ENCODE data around the gene LAMA2.

LAMA2 gene

GRCh38 chr6:129486327-129486726 lies 603.4 kb downstream of the LAMA2 start:
- TF ChIP-seq YY1 (IDR thresholded peaks at IDR 0.05; ENCODE audit: insufficient read depth, insufficient read length), result no peak
- no peak for TF ChIP-seq SUZ12 (IDR thresholded peaks at IDR 0.05; ENCODE audit: extremely low read depth, insufficient read depth, insufficient read length)
- TF ChIP-seq ZNF274 (IDR thresholded peaks at IDR 0.05; ENCODE audit: low read depth, low read length), result no peak
- Histone ChIP-seq H3K4me3 (ENCODE audit: insufficient read length, low read depth) (no peak overlapping the region), H3K27me3 (ENCODE audit: insufficient read depth, insufficient read length) (no peaks in the 10 kb centered on the region), H3K9me3 (ENCODE audit: insufficient read depth, low read length) (no peaks in the 10 kb centered on the region), H3K4me1 (ENCODE audit: insufficient read depth, insufficient read length) (no peaks in the 10 kb centered on the region), H3K36me3 (ENCODE audit: insufficient read depth, insufficient read length, low read length) (no peaks in the 10 kb centered on the region), H3K9ac (ENCODE audit: insufficient read length, low read depth) (no peak overlapping the region)
- DNase-seq (ENCODE audit: low read depth, low spot score), result no peak

GRCh38 chr6:129488313-129488712 lies 605.4 kb downstream of the LAMA2 start:
- DNase-seq (ENCODE audit: low read depth, low spot score), result no peak
- H3K9ac ChIP-seq (ENCODE audit: insufficient read length, low read depth), result no peak overlapping the region
- H3K36me3 ChIP-seq (ENCODE audit: insufficient read depth, insufficient read length, low read length), result no peaks in the 10 kb centered on the region
- H3K4me3 ChIP-seq (ENCODE audit: insufficient read length, low read depth), result no peak overlapping the region
- TF ChIP-seq ZNF274 (IDR thresholded peaks at IDR 0.05; ENCODE audit: low read depth, low read length), result no peak
- TF ChIP-seq SUZ12 (IDR thresholded peaks at IDR 0.05; ENCODE audit: extremely low read depth, insufficient read depth, insufficient read length), result no peak
- no peak for TF ChIP-seq YY1 (IDR thresholded peaks at IDR 0.05; ENCODE audit: insufficient read depth, insufficient read length)
- peaks cover 2% of the 10 kb centered on the region for H3K4me1 ChIP-seq (ENCODE audit: insufficient read depth, insufficient read length)
- H3K27me3 ChIP-seq (ENCODE audit: insufficient read depth, insufficient read length), result no peaks in the 10 kb centered on the region
- no peaks in the 10 kb centered on the region for H3K9me3 ChIP-seq (ENCODE audit: insufficient read depth, low read length)

GRCh38 chr6:129489215-129489765 lies 606.4 kb downstream of the LAMA2 start:
- Histone ChIP-seq H3K9me3 (ENCODE audit: insufficient read depth, low read length) (no peaks in the 10 kb centered on the region), H3K4me3 (ENCODE audit: insufficient read length, low read depth) (no peak overlapping the region), H3K36me3 (ENCODE audit: insufficient read depth, insufficient read length, low read length) (no peaks in the 10 kb centered on the region), H3K27me3 (ENCODE audit: insufficient read depth, insufficient read length) (no peaks in the 10 kb centered on the region), H3K4me1 (ENCODE audit: insufficient read depth, insufficient read length) (peaks cover 2% of the 10 kb centered on the region), H3K9ac (ENCODE audit: insufficient read length, low read depth) (no peak overlapping the region)
- DNase-seq (ENCODE audit: low read depth, low spot score), result no peak
- TF ChIP-seq SUZ12 (IDR thresholded peaks at IDR 0.05; ENCODE audit: extremely low read depth, insufficient read depth, insufficient read length) (no peak), ZNF274 (IDR thresholded peaks at IDR 0.05; ENCODE audit: low read depth, low read length) (no peak), YY1 (IDR thresholded peaks at IDR 0.05; ENCODE audit: insufficient read depth, insufficient read length) (no peak)

GRCh38 chr6:129490521-129491255 lies 607.8 kb downstream of the LAMA2 start:
- no peak for TF ChIP-seq YY1 (IDR thresholded peaks at IDR 0.05; ENCODE audit: insufficient read depth, insufficient read length)
- TF ChIP-seq ZNF274 (IDR thresholded peaks at IDR 0.05; ENCODE audit: low read depth, low read length), result no peak
- TF ChIP-seq SUZ12 (IDR thresholded peaks at IDR 0.05; ENCODE audit: extremely low read depth, insufficient read depth, insufficient read length), result no peak
- Histone ChIP-seq H3K9me3 (ENCODE audit: insufficient read depth, low read length) (no peaks in the 10 kb centered on the region), H3K9ac (ENCODE audit: insufficient read length, low read depth) (no peak overlapping the region), H3K27me3 (ENCODE audit: insufficient read depth, insufficient read length) (no peaks in the 10 kb centered on the region), H3K4me1 (ENCODE audit: insufficient read depth, insufficient read length) (peaks cover 2% of the 10 kb centered on the region), H3K36me3 (ENCODE audit: insufficient read depth, insufficient read length, low read length) (no peaks in the 10 kb centered on the region), H3K4me3 (ENCODE audit: insufficient read length, low read depth) (no peak overlapping the region)
- no peak for DNase-seq (ENCODE audit: low read depth, low spot score)

- Histone ChIP-seq H3K9me3 (ENCODE audit: insufficient read depth, low read length) (no peaks in the 10 kb centered on the region), H3K9ac (ENCODE audit: insufficient read length, low read depth) (no peak overlapping the region), H3K4me1 (ENCODE audit: insufficient read depth, insufficient read length) (peaks cover 2% of the 10 kb centered on the region), H3K4me3 (ENCODE audit: insufficient read length, low read depth) (no peak overlapping the region), H3K27me3 (ENCODE audit: insufficient read depth, insufficient read length) (no peaks in the 10 kb centered on the region), H3K36me3 (ENCODE audit: insufficient read depth, insufficient read length, low read length) (no peaks in the 10 kb centered on the region)
- DNase-seq (ENCODE audit: low read depth, low spot score), result no peak
- TF ChIP-seq ZNF274 (IDR thresholded peaks at IDR 0.05; ENCODE audit: low read depth, low read length), result no peak
- TF ChIP-seq YY1 (IDR thresholded peaks at IDR 0.05; ENCODE audit: insufficient read depth, insufficient read length), result no peak
- TF ChIP-seq SUZ12 (IDR thresholded peaks at IDR 0.05; ENCODE audit: extremely low read depth, insufficient read depth, insufficient read length), result no peak
Measured at GRCh38 chr6:129491436-129491835, 608.5 kb downstream of the LAMA2 start.

- no peak overlapping the region for H3K9ac ChIP-seq (ENCODE audit: insufficient read length, low read depth)
Measured at GRCh38 chr6:129492260-129492659, 609.3 kb downstream of the LAMA2 start.

GRCh38 chr6:129493354-129493902 lies 610.5 kb downstream of the LAMA2 start:
- H3K9me3 ChIP-seq (ENCODE audit: insufficient read depth, low read length), result no peaks in the 10 kb centered on the region
- no peak overlapping the region for H3K9ac ChIP-seq (ENCODE audit: insufficient read length, low read depth)
- H3K4me1 ChIP-seq (ENCODE audit: insufficient read depth, insufficient read length), result peaks cover 2% of the 10 kb centered on the region
- TF ChIP-seq ZNF274 (IDR thresholded peaks at IDR 0.05; ENCODE audit: low read depth, low read length) (no peak), SUZ12 (IDR thresholded peaks at IDR 0.05; ENCODE audit: extremely low read depth, insufficient read depth, insufficient read length) (no peak), YY1 (IDR thresholded peaks at IDR 0.05; ENCODE audit: insufficient read depth, insufficient read length) (no peak)
- no peaks in the 10 kb centered on the region for H3K36me3 ChIP-seq (ENCODE audit: insufficient read depth, insufficient read length, low read length)
- no peak overlapping the region for H3K4me3 ChIP-seq (ENCODE audit: insufficient read length, low read depth)
- no peak for DNase-seq (ENCODE audit: low read depth, low spot score)
- H3K27me3 ChIP-seq (ENCODE audit: insufficient read depth, insufficient read length), result no peaks in the 10 kb centered on the region

More at GRCh38 chr6:129492260-129492659, 609.3 kb downstream of the LAMA2 start:
- Histone ChIP-seq H3K27me3 (ENCODE audit: insufficient read depth, insufficient read length) (no peaks in the 10 kb centered on the region), H3K9me3 (ENCODE audit: insufficient read depth, low read length) (no peaks in the 10 kb centered on the region), H3K4me3 (ENCODE audit: insufficient read length, low read depth) (no peak overlapping the region), H3K36me3 (ENCODE audit: insufficient read depth, insufficient read length, low read length) (no peaks in the 10 kb centered on the region), H3K4me1 (ENCODE audit: insufficient read depth, insufficient read length) (peaks cover 2% of the 10 kb centered on the region)
- no peak for DNase-seq (ENCODE audit: low read depth, low spot score)
- TF ChIP-seq ZNF274 (IDR thresholded peaks at IDR 0.05; ENCODE audit: low read depth, low read length) (no peak), YY1 (IDR thresholded peaks at IDR 0.05; ENCODE audit: insufficient read depth, insufficient read length) (no peak), SUZ12 (IDR thresholded peaks at IDR 0.05; ENCODE audit: extremely low read depth, insufficient read depth, insufficient read length) (no peak)

Measured in NT2/D1 (cell line).